Activated B cell treated with CpG ODN at 0.5 μM for 24 hours (primary cell): ENCODE results near the gene BTN1A1. TPM values are rescaled to one million over a fixed set of nuclear protein-coding genes. Genes with fewer than 3 reads are reported as not detected.
A peak's percentile ranks its signal among the peaks of the same experiment; 100 is the strongest.

Experiments used
- ATAC-seq: fragments of 200-7000 bp; cut with Tn5 transposase; one replicate; pipeline ENCODE4 v1.10.0; 2021; ENCODE audit warnings: low read depth, mild to moderate bottlenecking, moderate library complexity
- CTCF ChIA-PET: fragments of 350-600 bp; sonication (Branson Sonifier 250); formaldehyde crosslinking; loops from one replicate; lab custom pipeline; 2021; ENCODE audit warnings: antibody characterized with exemption; lab: Charles Lee
- POLR2A ChIA-PET: fragments of 350-600 bp; sonication (Branson Sonifier 250); formaldehyde crosslinking; loops from one replicate; lab custom pipeline; 2021; ENCODE audit warnings: antibody characterized with exemption; lab: Charles Lee
- DNase-seq: peaks from one replicate; pipeline ENCODE4 v3.0.0; 2022
- H3K27ac Mint-ChIP-seq: one replicate; pipeline ENCODE4 v1.8.0; 2020; ENCODE audit warnings: mixed read lengths
- H3K27me3 Mint-ChIP-seq: one replicate; pipeline ENCODE4 v1.8.0; 2021; ENCODE audit warnings: mixed read lengths
- H3K36me3 Mint-ChIP-seq: one replicate; pipeline ENCODE4 v1.8.0; 2021; ENCODE audit warnings: low read depth, mixed read lengths
- H3K4me1 Mint-ChIP-seq: one replicate; pipeline ENCODE4 v1.8.0; 2021; ENCODE audit warnings: mixed read lengths
- H3K4me3 Mint-ChIP-seq: one replicate; pipeline ENCODE4 v1.8.0; 2020; ENCODE audit warnings: mild to moderate bottlenecking, mixed read lengths
- H3K9me3 Mint-ChIP-seq: one replicate; pipeline ENCODE4 v1.8.0; 2020; ENCODE audit warnings: mixed read lengths
- intact Hi-C: fragments of 100-400 bp; cut with micrococcal nuclease; formaldehyde crosslinking; loops from one replicate; pipeline ENCODE4 v1.15.1; 2024
- total RNA-seq: library from RNA; stranded (reverse); gene quantifications from 2 replicates; pipeline ENCODE4 v1.2.3, GENCODE V29; 2022
- TF ChIP-seq, protein P1 (sequence below): fragments of 200-600 bp; IDR thresholded peaks from one replicate; pipeline ENCODE4 v1.8.0; 2022; ENCODE audit warnings: antibody characterized with exemption, mild to moderate bottlenecking

BTN1A1 gene
- total RNA-seq, 1 donor from 2014 or later, result 0.18 TPM

GRCh38 chr6:26493258-26493657, 6.8 kb upstream of the BTN1A1 start:
- Mint-ChIP-seq H3K4me3 (no peak overlapping the region), H3K36me3 (no peaks in the 10 kb centered on the region), H3K27ac (no peak overlapping the region), H3K4me1 (peaks cover 7% of the 10 kb centered on the region), H3K9me3 (no peaks in the 10 kb centered on the region), H3K27me3 (no peaks in the 10 kb centered on the region)
- POLR2A ChIA-PET, result no interaction called here
- ATAC-seq (peak; percentile 64), DNase-seq (no peak)
- CTCF ChIA-PET, result no interaction called here
- TF ChIP-seq, protein P1, sequence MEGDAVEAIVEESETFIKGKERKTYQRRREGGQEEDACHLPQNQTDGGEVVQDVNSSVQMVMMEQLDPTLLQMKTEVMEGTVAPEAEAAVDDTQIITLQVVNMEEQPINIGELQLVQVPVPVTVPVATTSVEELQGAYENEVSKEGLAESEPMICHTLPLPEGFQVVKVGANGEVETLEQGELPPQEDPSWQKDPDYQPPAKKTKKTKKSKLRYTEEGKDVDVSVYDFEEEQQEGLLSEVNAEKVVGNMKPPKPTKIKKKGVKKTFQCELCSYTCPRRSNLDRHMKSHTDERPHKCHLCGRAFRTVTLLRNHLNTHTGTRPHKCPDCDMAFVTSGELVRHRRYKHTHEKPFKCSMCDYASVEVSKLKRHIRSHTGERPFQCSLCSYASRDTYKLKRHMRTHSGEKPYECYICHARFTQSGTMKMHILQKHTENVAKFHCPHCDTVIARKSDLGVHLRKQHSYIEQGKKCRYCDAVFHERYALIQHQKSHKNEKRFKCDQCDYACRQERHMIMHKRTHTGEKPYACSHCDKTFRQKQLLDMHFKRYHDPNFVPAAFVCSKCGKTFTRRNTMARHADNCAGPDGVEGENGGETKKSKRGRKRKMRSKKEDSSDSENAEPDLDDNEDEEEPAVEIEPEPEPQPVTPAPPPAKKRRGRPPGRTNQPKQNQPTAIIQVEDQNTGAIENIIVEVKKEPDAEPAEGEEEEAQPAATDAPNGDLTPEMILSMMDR, result no peak
- intact Hi-C loops, result no loop called here

GRCh38 chr6:26494117-26494516, 6.0 kb upstream of the BTN1A1 start:
- TF ChIP-seq, protein P1, result no peak
- Mint-ChIP-seq H3K36me3 (no peaks in the 10 kb centered on the region), H3K27ac (no peak overlapping the region), H3K27me3 (no peaks in the 10 kb centered on the region), H3K9me3 (no peaks in the 10 kb centered on the region), H3K4me3 (no peak overlapping the region), H3K4me1 (peaks cover 7% of the 10 kb centered on the region)
- ATAC-seq, result no peak
- intact Hi-C loops, result no loop called here
- POLR2A ChIA-PET, result no interaction called here
- DNase-seq, result no peak
- CTCF ChIA-PET, result no interaction called here

DNA sequence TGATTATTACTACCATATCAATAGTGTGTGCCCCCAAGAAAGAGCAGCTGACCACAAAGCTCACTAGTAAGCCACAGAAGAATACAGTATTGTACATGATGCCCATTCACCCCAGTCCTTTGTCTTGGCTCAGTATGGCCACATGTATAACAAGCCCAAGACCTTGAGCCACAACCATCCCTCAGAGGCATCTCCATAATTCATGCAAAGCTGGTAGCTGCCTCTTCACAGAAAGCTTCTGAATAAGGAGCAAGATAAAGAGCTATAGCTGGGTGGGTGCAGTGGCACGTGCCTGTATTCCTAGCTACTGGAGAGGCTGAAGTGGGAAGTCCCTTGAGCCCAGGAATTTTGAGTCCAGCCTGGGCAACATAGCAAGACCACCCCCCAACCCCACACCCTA, 4.8 kb upstream of the BTN1A1 start:
- TF ChIP-seq, protein P1, result no peak
- intact Hi-C loops, result no loop called here
- Mint-ChIP-seq H3K4me1 (peaks cover 9% of the 10 kb centered on the region), H3K36me3 (no peaks in the 10 kb centered on the region), H3K9me3 (no peaks in the 10 kb centered on the region), H3K27me3 (no peaks in the 10 kb centered on the region), H3K27ac (no peak overlapping the region), H3K4me3 (no peak overlapping the region)
- no peak for DNase-seq
- ATAC-seq, result no peak
- ChIA-PET CTCF (interaction anchor here (0.6 kb wide), 1 partner anchor 18 kb away, joined by 3 read pairs; no protein-coding TSS in a partner anchor), POLR2A (interaction anchor here (0.6 kb wide), 1 partner anchor 320 kb away, joined by 3 read pairs; no protein-coding TSS in a partner anchor)

DNA sequence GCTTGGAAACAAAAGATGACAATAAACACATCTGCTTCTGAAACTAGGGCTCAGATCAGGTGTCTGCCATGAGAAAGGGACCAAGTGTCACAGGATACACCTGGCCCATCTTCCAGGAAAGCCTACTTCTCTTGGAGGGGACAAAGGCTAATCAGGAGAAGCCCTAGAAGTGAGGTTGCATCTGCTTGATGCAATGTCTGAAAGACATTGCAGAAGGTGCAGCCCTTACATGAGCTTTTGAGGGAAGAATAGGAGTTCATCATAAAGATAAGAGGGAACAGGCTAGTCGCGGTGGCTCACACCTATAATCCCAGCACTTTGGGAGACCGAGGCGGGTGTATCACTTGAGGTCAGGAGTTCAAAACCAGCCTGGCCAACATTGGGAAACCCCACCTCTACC, 2.5 kb upstream of the BTN1A1 start:
- intact Hi-C loops, result no loop called here
- Mint-ChIP-seq H3K27me3 (no peaks in the 10 kb centered on the region), H3K4me3 (no peak overlapping the region), H3K36me3 (no peaks in the 10 kb centered on the region), H3K27ac (no peak overlapping the region), H3K4me1 (peaks cover 24% of the 10 kb centered on the region), H3K9me3 (no peaks in the 10 kb centered on the region)
- ATAC-seq, result no peak
- TF ChIP-seq, protein P1, result no peak
- CTCF ChIA-PET, result interaction anchor here (0.7 kb wide), 1 partner anchor 173 kb away, joined by 3 read pairs; no protein-coding TSS in a partner anchor
- POLR2A ChIA-PET, result interaction anchor here (0.6 to 0.9 kb wide), 2 partner anchors 13 to 187 kb away, joined by 3 to 4 read pairs; no protein-coding TSS in a partner anchor
- DNase-seq, result no peak

GRCh38 chr6:26501482-26501986, 1.4 kb downstream of the BTN1A1 start:
- Mint-ChIP-seq H3K36me3 (no peaks in the 10 kb centered on the region), H3K9me3 (no peaks in the 10 kb centered on the region), H3K4me3 (peak overlapping the region; percentile 85), H3K27me3 (peaks cover 2% of the 10 kb centered on the region), H3K4me1 (peaks cover 25% of the 10 kb centered on the region), H3K27ac (no peak overlapping the region)
- CTCF ChIA-PET, result interaction anchor here (1.0 kb wide), 1 partner anchor 17 kb away, joined by 4 read pairs; no protein-coding TSS in a partner anchor
- TF ChIP-seq, protein P1, result no peak
- intact Hi-C loops, result loop anchor here (2.0 kb wide), 1 partner anchor 13 kb away; no protein-coding TSS in a partner anchor
- DNase-seq (peak; percentile 37), ATAC-seq (peak; percentile 58)
- POLR2A ChIA-PET, result interaction anchor here (0.6 to 2.8 kb wide), 9 partner anchors 20 to 296 kb away, joined by 3 to 18 read pairs (median 5); partner anchors contain the start of gene HMGN4
